ENCODE measurements around the gene VPS37B.

DNA sequence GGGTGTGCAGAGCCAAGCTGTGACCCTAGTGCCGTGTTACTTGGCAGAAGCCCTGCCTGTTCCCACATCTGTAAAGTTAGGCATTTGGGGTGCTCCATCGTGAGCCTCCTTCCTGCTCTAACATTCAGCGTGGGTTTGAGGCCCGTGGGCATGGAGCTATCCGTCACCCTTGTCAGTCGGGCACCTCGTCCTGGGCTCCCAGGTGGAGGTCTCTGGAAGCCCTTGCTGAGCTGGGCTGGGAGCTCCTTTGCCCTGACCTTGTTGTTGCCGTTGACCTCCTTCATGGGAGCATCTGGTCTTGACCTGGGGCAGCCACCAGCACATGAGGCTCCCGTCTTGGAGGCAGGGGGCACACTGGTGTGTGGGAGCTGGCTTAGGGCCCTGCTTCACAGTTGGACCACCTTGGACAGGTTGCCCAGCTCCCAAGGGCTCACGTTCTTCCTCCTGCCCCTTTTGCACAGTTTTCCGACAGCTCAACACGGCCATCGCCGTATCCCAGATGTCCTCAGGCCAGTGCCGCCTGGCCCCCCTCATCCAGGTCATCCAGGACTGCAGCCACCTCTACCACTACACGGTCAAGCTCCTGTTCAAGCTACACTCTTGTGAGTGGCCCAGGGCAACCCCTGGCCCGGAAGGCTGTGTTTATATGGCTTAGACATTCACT is 42.2 kb downstream of the VPS37B start:
- TF ChIP-seq EP300 (IDR thresholded peaks at IDR 0.05): no peak
- TF ChIP-seq, protein P1, sequence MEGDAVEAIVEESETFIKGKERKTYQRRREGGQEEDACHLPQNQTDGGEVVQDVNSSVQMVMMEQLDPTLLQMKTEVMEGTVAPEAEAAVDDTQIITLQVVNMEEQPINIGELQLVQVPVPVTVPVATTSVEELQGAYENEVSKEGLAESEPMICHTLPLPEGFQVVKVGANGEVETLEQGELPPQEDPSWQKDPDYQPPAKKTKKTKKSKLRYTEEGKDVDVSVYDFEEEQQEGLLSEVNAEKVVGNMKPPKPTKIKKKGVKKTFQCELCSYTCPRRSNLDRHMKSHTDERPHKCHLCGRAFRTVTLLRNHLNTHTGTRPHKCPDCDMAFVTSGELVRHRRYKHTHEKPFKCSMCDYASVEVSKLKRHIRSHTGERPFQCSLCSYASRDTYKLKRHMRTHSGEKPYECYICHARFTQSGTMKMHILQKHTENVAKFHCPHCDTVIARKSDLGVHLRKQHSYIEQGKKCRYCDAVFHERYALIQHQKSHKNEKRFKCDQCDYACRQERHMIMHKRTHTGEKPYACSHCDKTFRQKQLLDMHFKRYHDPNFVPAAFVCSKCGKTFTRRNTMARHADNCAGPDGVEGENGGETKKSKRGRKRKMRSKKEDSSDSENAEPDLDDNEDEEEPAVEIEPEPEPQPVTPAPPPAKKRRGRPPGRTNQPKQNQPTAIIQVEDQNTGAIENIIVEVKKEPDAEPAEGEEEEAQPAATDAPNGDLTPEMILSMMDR (IDR thresholded peaks at IDR 0.05): no peak
